Cerebellar cortex (tissue), 1 donor: Measurements from ENCODE around the gene FEM1B.

Experiments
- DNase-seq: peaks from one replicate; pipeline ENCODE4 v3.0.0-alpha.2; 2015; ENCODE audit warnings: low spot score

Gene FEM1B

DNA sequence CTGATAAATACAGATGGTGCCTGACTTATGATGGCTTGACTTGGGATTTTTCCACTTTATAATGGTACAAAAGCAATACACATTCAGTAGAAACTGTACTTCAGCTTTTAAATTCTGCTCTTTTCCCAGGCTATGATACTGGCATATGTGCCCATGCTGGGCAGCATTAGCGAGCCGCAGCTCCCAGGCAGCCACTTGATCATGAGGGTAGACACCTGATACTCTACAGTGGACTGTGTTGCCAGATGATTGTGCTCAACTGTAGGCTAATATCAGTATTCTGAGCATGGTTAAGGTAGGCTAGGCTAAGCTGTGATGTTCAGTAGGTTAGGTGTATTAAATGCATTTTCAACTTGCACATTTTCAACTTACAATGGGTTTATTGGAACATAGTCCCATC, 17.7 kb upstream of the FEM1B start:
- no peak for DNase-seq

DNA sequence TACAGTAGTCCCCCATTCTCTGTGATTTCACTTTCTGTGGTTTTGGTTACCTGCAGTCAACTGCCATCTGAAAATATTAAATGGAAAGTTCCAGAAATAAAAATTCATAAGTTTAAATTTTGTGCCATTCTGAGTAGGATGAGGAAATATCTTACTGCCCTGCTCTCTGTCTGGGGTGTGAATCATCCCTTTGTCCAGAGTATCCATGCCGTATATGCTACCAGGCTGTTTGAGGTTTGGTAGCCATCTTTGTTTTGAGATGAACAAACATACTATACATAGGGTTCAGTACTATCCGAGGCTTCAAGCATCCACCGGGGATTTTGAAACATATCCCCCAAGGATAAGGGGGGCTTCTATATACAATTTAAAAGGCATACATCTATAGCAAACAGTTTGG, 16.3 kb upstream of the FEM1B start:
- no peak for DNase-seq

DNA sequence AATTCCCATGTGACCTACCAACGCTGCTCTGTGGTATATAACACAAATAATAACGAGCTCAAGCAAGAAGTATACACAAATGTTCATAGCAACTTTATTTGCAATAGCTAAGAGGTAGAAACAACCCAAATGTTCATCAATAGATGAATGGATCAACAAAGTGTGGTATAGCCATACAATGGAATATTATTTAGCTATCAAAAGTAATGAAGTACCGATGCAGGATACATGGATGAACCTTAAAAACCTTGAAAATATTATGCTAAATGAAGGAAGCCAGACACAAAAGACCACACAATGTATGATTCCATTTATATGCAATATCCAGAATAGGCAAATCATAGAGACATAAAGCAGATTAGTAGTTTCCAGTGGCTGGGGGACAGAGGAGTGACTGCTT, 15.6 kb upstream of the FEM1B start:
- no peak for DNase-seq

DNA sequence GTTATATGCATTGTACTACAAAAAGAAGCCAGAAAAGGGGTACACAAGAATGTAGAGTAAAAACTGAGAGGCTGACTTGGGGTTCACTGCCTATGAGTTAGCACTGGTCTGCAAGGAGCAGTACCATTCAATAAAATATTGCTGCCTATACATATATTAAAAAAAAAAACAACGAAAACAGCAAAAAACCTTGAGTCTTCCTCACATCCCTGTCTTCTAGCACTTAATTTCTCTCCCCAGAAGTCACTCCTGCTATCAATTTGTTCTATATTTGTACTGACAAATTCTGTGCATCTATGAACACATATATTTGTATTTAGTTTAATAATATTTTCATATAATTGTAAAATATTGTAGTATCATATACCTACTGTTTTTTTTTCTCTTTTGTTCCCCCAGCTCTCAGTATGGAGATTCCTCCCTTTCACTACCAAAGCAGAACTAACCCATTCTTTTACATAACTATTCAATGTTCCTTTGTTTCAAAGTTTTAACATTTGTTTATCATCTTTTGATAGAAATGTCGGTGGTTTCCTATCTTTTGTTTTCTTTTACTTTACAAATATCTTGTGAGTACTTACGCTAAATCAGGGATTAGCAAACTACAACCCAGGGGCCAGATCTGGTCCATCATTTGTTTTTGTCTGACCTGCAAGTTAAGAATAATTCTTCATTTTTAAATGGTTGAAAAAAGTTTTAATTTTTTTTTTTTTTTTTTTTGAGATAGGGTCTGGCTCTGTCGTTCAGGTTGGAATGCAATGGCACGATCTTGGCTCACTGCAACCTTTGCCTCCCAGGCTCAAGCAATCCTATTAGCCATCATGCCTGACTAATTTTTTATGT, 14.8 kb upstream of the FEM1B start:
- no peak for DNase-seq

DNA sequence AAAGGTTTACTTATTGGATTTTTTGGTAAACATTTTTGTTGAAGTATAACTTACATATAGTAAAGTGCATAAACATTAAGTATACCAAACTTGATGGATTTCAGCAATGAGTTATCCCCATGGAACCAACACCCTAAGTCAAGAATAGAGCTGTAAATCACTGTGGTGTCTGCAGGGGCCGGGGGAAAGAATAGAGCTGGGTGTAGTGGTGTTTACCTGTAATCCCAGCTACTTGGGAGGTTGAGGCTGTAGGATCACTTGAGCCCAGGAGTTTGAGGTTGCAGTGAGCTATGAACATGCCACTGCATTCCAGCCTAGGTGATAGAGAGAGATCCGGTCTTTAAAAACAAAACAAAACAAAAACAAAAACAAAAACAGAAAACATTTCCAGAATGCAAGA, 13.3 kb upstream of the FEM1B start:
- DNase-seq = no peak

DNA sequence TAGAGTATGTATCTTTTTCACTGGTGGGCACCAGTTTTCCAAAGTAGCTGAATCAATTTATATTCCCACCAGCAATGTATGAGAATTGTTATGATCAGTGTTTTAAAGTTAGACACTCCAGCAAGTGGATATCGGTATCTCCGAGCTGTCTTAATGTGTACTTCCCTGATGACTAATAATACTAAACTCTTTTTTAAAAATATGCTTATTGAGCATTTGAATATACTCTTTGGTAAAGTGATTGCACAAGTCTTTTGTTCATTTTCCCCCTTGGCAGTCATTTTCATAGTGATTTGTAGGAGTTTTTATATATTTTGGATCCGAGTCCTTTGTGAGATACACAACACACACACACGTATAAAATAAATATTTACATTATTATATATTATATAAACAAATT, 12.5 kb upstream of the FEM1B start:
- no peak for DNase-seq

DNA sequence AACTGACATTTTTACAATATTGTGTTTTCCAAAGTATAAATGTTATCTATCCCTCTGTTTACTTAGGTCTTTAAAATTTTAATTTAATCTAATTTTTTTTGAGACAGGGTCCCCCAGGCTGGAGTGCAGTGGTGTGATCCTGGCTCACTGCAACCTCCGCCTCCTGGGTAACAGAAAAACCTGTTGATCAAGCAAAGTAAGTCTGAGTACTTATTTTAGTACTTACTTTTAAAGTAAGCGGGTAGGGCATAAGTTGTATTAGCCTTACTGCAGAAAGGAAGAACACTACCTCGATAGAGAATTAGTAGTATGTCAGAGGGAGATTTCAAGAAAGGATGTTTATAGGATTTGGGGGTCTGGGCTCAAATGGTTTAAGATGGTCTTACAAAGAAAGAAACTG, 11.9 kb upstream of the FEM1B start:
- no peak for DNase-seq

DNA sequence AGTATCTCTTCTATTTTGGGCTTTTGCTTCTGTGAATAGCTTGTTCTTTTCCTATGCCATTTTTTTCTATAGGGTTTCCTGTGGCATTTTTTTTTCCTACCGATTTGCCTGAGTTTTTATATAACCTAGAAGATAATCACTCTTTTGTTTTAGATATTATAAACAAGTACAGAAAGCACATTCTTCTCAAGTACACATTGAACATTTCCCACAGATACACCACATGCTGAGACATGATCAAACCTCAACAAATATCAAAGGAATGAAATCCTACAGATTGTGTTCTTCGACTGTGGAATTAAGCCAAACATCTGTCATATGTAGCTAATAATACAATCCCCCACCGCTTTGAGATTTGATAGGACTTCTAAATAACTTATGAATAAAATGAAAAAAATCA, 9.1 kb upstream of the FEM1B start:
- no peak for DNase-seq

DNA sequence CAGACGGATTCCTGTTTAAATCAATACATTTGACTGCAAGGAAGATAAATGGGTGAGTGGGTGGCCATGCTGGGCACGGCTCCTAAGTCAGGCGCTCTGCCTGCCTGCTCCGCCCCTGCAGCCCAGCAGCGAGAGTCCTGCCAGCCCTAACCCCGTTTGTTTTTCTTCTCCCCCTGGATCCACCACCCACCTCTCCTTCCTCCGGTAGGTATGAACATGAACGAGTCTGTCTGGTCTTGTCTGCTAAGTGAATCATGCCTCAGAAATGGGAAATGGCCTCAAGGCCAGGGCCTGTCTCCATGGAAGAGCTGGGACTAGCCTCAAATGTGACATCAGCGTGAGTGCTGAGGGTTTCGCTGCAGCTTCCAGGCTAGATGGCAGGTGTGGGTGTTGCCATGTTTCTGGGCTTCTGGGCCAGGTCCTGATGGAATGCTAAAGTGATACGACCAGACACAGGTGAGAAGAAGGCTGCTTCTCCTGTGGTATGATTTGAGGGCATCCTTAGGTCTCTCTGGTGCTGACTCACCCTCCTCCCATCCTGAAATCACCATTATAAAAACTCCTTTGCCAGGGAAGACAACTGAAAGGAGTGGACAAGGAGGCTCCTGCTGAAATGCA, 5.6 kb upstream of the FEM1B start:
- DNase-seq = no peak

DNA sequence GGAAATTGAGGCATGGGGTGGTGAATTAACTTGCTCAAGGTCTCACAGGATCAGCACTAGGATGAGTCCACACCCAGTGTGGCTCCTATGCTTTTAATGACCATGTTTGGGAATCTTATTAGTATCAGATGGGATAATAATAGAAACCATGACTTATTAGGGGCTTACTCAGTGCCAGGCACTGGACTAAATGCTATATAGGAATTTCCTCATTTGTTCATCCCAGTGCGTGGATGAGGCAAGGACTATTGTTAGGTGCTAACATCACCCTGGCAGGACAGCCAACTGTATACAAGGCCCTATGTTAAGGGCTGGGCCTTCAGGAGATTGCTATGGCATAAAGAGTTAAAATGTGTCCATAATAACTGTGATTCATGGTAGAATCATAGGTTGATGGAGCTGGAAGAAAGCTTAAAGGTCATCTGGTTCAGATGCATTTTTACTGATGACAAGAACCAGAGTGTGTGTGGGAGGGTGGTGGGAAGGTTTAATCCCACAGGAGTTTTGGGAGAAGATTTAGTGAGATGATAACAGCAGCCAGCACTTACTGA, 4.7 kb upstream of the FEM1B start:
- no peak for DNase-seq

DNA sequence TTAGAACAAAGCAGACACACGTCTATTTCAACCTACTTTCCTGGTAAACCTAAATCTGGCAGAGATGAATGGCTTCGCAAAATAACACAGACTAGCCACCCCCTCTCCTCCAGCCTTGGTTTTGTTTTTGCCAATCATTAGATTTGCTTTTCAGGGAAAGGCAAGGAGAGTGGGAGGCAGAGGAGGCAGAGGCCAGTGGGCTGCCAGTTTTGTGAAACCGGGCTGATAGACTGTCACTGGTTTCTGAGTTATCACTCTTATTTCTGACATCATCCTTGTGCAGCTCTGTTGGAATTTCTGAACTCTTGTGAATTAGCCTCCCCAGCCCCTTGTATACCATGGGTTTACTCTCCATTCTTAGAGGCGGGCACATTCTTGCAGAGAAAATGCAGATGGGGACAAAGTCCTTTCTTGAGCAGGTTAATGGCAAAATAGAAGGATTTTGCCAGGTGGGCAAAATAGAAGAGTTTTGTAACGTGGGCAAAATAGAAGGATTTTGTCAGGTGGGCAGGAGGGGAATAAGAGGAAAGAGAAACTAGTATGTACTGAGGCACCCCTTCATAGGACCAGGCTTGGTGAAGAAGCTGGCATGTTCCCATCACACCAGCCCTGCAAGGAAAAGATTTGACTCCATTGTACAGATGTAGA, 3.2 kb upstream of the FEM1B start:
- DNase-seq = no peak

DNA sequence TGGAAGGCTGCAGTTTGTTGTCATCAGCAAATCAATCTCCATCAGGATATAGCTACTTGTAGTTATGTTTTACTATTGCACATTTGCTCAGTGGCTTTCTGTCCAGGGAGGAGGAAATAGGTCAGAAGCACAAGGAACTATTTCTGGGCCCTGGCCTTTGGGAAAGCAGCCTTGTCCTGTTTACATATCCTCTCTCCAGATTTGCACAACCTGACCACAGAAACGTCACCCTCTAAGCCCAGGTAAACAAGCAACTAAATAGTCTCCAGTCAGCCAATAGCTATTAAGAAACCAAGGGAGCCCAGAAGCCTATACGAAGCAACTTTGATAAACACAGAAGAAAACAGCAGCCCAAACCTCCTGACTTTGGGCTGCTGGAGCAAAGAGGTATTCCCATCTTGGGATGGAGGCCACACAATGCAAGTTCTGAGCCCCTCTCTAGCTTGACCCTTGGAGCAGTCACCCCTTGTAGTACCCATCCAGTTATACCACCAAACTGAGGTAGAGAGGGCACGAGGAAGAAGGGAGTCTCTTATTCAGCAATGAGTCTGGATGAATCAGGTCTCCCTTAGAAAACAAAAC, 2.3 kb upstream of the FEM1B start:
- DNase-seq = no peak

DNA sequence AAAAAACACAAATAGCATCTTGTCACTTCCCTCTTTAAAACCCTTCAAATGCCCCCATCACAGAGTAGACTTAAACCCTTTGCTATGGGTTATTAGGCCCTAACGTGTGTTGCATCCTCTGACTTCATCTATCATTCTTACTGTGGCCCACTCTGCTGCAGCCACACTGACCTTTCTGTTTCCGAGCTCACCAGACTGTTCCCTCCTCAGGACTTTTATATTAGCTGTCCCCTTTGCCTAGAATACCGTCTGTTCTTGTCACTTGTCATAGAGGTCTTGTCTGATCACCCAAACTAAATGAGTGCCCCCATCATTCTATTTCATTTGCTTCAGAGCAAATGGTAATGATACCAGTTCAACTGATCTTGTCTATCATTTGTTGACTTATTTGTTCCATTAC, 877 bp upstream of the FEM1B start:
- no peak for DNase-seq

DNA sequence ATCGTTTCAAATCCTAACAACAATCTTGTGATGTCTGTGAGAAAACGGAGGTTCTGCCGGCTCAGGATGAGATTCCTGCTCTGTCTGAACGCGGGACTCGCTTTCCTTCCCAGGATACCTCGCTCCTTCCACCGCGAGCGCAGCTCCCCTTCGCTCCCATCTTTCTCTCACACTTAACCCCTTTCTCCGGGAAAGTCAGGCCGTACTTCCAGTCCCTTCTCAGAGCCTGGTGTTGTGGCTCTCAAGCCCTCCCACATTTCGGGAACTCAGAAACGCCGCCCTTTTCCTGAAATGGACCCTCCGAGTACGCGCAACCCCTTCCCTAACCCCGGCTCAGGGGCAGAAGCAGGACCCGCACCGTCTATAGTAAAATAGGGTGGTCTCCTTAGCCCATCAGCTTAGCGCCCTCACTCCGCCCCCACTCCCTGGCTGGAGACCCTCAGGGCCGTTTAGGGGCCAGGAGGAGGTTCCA, 378 bp upstream of the FEM1B start:
- peak; percentile 74 for DNase-seq

DNA sequence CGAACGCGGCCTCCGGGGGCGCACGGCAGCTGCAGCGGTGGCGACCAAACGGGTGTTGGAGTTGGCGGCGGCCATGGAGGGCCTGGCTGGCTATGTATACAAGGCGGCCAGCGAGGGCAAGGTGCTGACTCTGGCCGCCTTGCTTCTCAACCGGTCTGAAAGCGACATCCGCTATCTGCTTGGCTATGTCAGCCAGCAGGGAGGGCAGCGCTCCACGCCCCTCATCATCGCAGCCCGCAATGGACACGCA, 725 bp downstream of the FEM1B start:
- no peak for DNase-seq

DNA sequence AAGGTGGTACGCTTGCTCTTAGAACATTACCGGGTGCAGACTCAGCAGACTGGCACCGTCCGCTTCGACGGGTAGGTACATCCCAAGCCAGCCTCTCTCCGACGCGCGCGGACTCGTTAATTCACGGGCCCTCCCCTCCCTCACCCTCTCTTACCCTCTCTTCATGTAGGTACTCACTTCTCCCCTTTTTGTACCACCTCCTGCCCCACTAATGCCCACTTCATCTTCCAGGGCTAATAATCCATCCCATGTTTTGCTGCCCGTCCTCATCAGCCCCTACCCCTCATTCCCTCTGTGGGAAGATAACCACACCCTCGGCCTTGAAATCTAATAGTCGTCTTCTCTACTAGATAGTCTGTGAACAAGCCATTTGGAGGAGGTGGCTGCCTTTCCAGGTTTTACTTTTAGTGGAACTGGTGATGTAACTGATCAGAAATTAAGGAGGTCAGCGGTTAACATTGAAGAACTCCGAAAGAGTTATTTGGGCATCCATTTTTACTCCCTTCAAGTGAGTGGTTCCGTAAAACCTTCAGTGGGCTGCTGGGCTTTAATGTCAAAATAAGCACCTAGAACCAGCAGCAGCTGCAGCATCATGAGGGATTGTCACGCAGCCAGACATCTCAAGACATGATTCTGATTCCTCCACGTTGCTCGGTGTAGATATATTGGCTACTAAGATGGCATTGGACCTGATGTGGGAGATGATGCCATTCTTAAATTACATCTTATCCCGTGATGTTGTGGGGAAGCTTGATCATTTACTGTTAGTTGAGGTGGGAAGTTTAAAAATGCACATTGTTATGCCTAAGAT, 1.3 kb downstream of the FEM1B start:
- DNase-seq = no peak

DNA sequence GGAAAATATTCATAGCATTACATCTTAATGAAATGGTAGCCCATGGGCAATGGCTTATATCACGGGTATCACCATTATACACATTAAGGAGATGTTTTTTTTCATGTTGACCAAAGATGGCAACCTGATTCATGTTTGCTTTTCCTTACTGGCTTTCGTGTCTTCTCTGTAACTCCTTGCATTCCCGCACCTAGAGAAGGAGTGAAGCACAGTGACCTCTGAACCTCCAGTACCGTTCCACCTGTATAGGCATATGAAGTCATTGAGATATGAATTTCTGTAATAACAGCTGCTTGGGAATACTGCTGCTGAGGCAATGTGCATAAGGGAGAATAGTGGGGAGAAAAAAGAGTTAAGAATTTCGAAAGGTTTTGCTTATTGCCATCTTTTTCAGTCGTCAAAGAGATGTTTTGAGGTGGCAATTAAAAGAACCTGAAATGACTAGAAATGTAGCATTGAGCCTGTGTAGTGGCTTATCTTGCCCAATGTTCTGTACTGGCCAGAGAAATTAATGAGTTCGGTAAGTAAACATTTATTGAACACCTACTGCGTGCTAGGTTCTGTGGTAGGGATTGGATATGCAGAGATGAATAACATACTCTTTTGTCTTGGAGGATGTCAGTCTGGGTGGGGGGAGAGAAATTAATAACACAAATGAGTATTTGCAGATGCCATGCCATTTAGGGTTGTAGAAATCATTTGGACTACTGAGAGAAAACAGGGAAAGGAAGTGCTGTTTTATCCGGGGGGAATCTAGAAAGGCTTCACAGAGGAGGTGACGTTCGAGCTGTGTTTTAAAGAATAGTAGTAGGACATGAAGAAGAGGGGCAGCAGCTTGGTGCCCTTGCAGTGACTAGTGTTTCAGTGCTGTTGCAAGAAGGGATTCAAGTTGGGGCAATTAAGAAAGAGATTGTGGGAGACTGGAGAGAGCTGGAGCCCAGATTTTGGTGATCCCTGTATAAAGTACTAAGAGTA, 2.5 kb downstream of the FEM1B start:
- no peak for DNase-seq

DNA sequence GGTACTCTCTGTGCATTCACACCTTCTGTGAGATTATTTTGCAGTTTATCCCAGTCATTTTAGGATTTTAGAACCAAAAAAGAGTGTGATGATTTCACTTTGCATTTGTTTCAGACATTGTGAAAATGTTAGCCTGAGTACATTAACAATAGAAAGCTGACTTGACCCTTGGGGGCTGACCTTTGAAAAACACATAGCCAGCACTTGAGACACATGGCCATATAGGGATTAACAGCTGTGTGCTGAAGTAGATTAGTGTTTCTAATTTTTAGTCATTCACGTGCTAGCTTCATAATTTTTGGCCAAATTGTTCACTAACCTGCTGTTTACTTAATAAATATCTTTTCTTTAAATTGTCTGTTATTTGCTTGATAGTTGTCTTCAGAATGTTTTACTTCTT, 3.5 kb downstream of the FEM1B start:
- DNase-seq = no peak

DNA sequence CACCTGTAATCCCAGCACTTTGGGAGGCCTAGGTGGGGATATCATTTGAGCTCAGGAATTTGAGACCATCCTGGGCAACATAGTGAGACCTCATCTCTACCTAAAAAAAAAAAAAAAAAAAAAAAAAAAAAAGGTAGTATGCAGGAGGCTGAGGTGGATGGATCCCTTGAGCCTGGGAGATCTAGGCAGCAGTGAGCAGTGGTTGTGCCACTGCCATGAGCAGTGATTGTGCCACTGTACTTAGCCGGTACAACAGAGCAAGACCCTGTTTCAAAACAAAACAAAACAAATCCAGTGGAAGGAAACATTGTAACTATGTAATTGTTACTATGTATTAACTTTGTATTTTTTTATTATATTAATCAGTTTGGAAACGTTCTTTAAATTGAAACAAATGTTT, 5.9 kb downstream of the FEM1B start:
- no peak for DNase-seq

DNA sequence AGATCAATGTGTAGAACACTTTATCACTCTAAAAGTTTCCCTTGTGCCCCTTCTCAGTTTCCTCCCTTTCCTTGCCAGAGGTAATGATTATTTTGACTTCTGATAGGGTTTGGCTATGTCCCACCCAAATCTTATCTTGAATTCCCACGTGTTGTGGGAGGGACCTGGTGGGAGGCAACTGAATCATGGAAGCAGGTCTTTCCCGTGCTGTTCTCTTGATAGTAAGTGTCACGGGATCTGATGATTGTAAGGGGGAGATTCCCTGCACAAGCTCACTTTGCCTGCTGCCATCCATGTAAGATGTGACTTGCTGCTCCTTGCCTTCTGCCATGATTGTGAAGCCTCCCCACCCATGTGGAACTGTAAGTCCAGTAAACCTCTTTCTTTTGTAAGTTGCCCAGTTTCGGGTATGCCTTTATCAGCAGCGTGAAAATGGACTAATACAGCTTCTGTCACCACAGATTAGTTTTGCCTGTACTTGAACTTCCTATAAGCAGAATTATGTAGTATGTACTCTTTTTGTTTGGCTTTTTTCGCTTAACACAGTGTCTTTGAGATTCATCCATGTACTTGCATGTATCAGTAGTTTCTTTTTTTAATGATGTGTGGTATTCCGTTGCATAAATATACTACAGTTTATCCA, 7.2 kb downstream of the FEM1B start:
- DNase-seq = no peak
